ENCODE results near the gene ASIC2.

- no peak for TF ChIP-seq EZH2 (IDR thresholded peaks at IDR 0.05; ENCODE audit: borderline replicate concordance, low read depth, low read length, severe bottlenecking)
- no peak for TF ChIP-seq POLR2A (IDR thresholded peaks at IDR 0.05; ENCODE audit: low read depth, low read length)
- TF ChIP-seq, protein P1, sequence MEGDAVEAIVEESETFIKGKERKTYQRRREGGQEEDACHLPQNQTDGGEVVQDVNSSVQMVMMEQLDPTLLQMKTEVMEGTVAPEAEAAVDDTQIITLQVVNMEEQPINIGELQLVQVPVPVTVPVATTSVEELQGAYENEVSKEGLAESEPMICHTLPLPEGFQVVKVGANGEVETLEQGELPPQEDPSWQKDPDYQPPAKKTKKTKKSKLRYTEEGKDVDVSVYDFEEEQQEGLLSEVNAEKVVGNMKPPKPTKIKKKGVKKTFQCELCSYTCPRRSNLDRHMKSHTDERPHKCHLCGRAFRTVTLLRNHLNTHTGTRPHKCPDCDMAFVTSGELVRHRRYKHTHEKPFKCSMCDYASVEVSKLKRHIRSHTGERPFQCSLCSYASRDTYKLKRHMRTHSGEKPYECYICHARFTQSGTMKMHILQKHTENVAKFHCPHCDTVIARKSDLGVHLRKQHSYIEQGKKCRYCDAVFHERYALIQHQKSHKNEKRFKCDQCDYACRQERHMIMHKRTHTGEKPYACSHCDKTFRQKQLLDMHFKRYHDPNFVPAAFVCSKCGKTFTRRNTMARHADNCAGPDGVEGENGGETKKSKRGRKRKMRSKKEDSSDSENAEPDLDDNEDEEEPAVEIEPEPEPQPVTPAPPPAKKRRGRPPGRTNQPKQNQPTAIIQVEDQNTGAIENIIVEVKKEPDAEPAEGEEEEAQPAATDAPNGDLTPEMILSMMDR (IDR thresholded peaks at IDR 0.05; ENCODE audit: extremely low read depth in 1 of 2, insufficient read depth in 1 of 2, low read depth in 1 of 2, low read length in 2 of 2): no peak
- TF ChIP-seq POLR2AphosphoS5 (IDR thresholded peaks at IDR 0.05; ENCODE audit: insufficient read depth, low read depth, low read length): no peak
- no peak for TF ChIP-seq GATA2 (IDR thresholded peaks at IDR 0.05; ENCODE audit: insufficient read depth, insufficient read length, low read depth, low read length)
- TF ChIP-seq JUN (IDR thresholded peaks at IDR 0.05; ENCODE audit: borderline replicate concordance, insufficient read depth, insufficient read length, low read depth): no peak
- TF ChIP-seq MAX (IDR thresholded peaks at IDR 0.05; ENCODE audit: insufficient read depth, insufficient read length): no peak
Observed at GRCh38 chr17:33202796-33203495, 90.1 kb downstream of the ASIC2 start.

All from endothelial cell of umbilical vein (primary cell).